NK-92 (cell line): ENCODE measurements around the gene EPHX1.
"Not testable (repeated sequence)": the region's sequence is repeated elsewhere in the genome, so short reads cannot be mapped to it uniquely, and the experiment has no call there.

Experiments used
- DNase-seq: peaks from one replicate; lab custom pipeline; 2025; ENCODE audit not compliant: unreplicated experiment; lab: John Stamatoyannopoulos, UW

EPHX1 gene

DNA sequence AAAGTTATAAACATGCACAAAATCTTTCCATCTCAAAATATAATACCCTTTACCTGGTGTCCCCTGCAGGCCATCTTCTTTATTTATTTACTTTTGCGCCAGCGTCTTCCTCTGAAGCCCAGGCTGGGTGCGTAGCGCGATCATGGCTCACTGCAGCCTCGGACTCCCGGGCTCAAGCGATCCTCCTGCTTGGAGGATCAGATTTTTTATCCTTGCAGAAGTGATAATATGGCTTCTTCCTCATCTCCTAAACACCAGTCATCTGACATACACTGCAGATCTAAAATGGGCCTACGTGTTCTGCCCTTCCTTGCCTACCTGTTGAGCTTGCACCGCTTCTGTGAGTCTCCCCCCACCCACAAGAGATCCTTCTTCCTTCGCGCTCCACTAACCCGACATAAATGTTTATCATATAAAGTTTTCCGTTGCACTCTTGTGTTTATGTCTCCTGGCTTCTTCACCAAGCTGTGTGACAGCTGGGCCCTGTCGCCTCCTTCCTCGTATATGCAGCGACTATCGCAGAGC is 32.8 kb upstream of the EPHX1 start:
- DNase-seq = no peak

DNA sequence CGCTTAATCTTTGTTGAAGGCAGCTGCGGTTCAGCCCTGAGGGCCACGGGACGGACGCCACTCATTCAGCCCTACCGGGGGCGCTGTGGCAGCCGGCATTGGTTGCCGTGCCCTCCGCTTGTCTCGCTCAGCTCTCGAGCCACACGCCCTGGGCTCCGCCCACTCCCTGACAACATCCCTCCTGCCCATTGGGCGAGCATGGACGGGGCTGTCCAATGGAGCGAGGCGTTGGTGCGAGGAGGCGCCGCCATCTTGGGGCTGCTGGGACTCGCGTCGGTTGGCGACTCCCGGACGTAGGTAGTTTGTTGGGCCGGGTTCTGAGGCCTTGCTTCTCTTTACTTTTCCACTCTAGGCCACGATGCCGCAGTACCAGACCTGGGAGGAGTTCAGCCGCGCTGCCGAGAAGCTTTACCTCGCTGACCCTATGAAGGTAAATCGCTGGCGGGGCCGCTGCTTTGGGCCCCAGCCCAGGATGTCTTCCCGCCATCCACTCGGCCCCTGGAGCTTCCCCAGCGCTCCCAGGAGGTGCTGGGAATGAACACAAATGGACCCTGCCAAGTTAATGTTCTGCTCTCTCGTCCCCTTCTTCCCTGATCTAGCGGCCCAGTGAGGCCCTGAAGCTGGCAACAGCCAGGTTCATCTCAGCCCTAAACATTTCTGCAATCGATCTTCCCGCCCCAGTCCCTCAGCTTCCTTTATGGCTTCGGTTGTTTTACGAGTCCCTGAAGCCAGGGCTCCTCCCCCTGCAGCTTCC is 32.2 kb upstream of the EPHX1 start, which contains the start of gene SRP9:
Gene SRP9, plus strand, starts transcription at position 244 of the 754 bp plus-strand sequence. Its CDS starts 115 bp downstream, at position 359.
- DNase-seq = peak; percentile 96

DNA sequence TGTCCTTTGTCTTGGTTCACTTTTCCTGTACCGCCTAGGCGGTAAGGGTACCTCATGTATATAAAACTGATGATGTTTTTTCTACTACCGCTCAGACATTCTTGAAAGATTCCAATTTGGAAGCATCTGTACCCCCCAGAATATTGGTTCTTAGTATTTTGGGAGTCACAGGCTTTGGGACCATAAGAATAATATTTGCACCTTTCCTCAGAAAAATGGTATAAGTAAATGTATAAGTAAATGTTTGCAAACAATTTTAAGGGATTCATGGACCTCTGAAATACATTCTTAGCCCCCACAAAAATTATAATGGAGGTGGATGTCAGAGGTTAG is 31.6 kb upstream of the EPHX1 start:
- DNase-seq = no peak

DNA sequence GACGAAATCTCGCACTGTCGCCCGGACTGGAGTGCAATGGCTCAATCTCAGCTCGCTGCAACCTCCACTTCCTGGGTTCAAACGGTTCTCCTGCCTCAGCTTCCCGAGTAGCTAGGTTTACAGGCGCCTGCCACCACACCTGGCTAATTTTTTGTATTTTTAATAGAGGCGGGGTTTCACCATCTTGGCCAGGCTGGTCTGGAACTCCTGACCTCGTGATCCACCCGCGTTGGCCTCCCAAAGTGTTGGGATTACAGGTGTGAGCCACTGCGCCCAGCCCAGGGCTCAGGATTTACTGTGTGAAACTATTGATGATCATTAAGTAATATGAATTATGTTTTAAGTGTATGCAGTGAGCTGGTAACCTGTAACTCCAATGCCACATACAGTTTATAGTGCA is 30.8 kb upstream of the EPHX1 start:
- not testable (repeated sequence) for DNase-seq

DNA sequence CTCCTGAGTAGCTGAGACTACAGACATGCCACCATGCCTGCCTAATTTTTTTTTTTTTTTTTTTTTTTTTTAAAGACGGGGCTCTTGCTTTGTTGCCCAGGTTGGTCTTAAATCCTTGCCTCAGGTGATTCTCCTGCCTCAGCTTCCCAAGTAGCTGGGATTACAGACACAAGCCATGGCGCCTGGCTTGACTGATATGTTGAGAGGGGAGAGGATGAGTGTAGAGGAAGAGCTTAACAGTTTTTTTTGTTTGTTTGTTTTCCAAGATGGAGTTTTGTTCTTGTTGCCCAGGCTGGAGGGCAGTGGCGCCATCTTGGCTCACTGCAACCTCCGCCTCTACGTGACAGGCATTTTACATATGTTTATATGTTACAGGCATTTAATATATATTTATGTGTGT is 29.8 kb upstream of the EPHX1 start:
- DNase-seq = no peak

DNA sequence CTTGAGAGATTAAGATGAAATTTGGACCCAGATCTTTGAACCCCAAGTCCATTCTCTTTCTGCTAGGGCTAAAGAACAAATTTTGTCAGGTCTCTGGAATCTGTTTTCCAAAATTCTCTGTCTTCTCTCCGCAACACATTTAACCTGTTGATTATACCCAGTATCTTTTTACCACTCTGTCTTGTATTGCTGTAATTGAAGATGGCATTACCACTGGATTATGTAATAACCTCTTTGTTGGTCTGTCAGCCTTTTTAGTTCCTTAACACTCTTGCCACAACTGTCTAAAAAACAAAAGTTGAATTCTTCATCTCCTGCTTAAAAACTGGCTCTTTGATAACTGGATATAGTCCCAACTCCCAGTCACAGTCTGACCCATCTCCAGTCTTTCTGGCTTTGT is 29.3 kb upstream of the EPHX1 start:
- DNase-seq = no peak

DNA sequence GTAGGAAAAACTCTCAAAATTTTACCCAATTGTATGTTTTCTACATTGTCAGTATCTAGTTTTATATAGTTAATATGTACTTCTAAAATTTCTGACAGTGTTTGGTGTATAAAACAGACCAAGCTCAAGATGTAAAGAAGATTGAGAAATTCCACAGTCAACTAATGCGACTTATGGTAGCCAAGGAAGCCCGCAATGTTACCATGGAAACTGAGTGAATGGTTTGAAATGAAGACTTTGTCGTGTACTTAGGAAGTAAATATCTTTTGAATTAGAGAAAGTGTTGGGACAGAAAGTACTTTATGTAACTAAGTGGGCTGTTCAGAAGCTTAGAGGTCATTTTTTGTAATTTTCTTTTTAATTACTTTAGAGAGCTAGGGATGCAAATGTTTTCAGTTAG is 20.8 kb upstream of the EPHX1 start:
- DNase-seq = not testable (repeated sequence)

DNA sequence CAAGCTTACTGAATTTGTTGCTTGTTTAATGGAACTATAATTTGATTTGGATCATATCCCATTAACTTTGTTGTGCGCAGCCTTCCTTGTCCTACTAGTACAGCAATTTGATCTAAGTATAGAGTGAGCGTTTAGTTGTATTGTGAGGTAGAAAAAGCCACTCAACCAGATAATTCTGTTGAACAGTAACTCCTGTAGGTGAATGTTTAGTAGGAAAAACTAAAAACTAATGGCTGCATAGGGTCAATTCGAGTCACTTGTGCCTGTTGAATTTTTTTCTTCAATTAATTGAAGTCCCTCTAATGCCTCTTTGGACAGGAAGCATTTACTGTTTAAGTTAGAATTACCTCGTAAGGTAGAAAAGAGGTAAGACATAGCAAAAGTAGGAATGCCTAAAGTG is 15.0 kb upstream of the EPHX1 start:
- no peak for DNase-seq

DNA sequence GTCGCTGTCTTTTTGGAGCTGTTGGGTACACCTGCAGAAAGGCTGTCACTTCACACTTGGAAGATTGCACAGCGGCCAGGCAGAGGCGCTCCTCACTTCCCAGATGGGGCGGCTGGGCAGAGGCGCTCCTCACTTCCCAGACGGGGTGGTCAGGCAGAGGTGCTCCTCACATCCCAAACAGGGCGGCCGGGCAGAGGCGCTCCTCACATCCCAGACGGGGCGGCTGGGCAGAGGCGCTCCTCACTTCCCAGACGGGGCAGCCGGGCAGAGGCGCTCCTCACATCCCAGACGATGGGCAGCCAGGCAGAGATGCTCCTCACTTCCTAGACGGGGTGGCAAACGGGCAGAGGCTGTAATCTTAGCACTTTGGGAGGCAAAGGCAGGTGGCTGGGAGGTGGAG is 13.8 kb upstream of the EPHX1 start:
- not testable (repeated sequence) for DNase-seq

DNA sequence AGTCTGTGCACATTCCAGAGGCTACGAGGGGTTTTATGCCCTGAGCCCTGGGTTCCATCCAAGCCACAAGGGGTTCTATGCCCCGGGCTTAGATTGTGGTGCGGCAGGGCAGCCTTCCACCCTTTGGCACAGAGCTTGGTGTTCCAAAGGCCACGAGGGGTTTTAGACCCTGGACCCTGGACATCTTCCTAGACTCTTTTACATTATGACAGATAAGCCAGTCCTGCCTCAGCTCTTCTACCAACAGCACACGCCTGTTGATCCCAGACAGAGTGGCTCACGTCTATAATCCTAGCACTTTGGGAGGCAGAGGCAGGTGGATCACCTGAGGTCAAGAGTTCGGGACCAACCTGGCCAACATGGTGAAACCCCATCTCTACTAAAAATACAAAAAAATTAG is 8.8 kb upstream of the EPHX1 start:
- not testable (repeated sequence) for DNase-seq

DNA sequence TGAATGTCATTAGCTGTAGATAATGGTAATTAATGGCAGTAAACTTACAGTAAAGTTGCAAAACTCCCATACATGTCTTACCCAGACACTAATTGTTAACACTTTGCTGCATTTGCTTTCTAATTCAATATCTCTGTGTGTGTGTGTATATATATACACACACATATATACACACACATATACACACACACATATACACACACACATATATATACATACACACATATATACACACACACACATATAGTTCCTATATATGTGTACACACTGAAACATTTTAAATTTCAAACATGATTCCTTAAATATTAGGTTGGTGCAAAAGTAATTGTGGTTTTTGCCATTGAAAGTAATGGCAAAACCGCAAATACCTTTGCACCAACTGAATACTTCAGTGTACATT is 3.7 kb upstream of the EPHX1 start:
- no peak for DNase-seq

DNA sequence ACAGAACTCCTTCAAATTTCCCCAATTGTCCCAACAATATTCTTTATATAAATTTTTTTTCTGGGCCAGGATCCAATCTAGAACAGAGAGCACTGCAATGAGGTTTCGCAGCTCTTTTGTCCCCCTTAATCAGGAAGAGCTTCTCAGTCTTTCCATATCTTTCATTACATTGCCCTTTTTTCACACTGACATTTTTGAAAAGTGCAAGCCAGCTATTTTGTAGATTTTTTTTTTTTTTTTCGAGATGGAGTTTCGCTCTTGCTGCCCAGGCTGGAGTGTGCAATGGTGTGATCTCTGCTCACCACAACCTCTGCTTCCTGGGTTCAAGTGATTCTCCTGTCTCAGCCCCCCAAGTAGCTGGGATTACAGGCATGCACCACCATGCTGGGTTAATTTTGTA is 3.2 kb upstream of the EPHX1 start:
- not testable (repeated sequence) for DNase-seq

DNA sequence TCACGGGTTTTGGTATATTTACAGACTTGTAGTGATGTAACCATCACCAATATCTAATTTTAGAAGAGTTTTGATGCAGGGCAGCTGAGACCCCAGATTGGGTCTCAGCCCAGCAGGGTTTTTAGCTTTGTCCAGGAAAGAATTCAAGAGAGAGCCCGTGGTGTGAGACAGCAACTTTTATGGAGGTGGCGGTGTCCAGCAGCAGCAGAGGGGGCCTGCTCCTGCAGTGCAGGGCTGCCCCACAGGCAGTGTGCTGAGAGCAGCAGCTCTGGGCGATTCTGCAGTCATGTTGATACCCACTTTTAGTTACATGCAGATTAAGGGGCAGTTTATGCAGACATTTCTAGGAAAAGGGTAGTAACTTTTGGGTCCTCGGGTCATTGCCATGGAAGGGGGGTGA is 1.8 kb upstream of the EPHX1 start:
- no peak for DNase-seq

DNA sequence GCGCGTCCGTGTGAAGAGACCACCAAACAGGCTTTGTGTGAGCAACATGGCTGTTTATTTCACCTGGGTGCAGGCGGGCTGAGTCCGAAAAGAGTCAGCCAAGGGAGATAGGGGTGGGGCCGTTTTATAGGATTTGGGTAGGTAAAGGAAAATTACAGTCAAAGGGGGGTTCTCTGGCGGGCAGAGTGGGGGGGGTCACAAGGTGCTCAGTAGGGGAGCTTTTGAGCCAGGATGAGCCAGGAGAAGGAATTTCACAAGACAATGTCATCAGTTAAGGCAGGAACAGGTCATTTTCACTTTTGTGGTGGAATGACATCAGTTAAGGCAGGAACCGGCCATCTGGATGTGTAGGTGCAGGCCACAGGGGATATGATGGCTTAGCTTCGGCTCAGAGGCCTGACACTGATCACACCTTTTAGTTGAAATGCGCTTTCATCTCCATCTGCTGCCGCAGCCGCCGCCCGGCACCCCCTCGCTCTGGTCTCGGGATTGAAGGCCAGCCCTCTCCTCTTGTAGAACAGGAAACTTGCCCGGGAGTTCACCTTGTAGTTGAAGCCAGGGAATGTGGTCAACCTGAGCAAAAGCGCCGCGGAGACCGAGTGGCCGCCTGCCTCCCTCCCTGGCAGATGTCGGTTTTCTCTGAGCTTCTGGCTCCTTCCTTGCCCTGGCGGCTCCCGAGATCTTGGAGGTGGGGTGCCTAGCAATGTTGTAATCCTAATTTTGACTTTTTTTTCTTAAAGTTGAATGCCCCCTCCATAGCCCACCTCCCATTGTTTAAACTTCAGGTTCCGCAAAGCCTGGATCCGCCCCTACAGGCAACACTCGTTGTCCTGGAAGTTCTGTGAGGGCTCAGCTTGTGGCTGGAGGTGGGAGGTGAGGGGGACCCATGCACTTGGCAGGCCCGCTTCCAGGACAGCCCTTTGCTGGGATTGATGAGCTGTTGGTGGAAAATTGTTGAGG is 935 bp downstream of the EPHX1 start:
- not testable (repeated sequence) for DNase-seq

DNA sequence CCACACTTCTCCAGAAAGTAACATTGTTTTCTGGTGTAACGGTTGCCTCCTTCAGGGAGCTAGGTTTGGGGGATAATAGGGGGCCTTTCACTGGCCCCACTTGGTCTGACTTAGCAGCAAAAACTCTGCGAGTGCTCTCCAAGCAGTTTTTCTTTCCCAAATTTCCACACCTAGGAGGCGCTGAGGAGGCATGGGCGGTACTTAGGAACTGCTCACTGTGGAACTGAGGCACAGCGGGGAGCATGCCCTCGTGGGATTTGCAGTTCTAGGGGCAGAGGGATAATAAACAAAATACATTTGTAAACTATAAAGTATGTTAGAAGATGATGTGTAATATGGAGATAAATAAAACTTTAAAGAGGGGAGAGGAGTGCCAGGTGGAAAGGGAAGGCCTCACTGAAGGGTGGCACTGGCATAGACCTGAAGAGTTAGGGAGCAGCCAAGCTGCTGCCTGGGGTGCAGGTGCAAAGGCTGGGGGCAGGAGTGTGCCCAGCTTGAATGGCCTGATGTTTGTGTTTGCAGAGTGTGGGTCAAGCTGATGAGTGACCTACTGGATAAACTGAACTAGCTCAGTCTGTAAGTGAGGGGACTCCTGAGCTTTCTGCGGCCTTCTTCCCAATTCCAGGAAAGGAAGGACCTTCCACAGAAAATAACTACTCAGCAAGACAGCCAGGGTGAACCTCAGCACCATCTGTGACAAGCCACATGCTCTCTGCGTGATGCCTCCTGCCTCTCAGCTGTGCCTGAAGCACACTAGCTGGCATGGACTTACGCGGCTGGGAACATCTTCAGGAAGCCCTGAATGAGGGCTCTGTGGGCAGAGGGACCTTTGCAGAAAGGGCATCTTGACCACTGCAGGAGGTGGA is 1.9 kb downstream of the EPHX1 start:
- DNase-seq = no peak

DNA sequence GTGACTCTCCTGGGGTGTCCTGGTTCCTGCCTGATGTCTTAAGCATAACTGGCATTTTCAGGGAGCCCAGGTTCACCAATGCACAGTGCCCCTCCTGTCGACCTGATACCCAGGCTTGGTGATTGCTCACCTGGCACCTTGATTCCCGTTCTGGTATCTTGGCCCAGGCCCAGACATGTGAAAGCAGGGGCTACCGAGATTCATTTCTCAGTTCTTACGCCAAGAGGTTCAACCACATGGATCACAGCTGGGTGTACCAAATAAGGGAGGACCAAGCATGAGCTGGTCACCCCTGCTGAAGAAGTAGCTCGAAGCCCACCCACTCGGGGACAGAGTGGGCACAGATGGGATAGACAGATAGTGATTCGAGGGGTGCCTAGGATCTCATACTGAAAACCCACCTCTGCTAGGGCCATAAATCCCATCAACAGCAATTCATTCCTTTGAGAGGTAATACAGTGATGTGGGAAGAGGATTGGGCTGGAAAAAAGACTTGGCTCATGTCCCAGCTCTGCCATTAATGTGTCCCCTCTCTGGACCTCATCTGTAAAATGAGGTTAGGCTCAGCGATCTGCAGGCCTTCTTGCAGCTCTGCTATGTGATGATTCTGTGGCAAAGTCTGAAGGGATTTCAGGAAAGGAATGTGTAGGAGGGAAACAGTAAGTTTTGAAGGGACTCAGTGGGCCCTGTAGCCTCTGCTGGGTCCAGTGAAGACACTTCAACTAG is 2.7 kb downstream of the EPHX1 start:
- DNase-seq = no peak

DNA sequence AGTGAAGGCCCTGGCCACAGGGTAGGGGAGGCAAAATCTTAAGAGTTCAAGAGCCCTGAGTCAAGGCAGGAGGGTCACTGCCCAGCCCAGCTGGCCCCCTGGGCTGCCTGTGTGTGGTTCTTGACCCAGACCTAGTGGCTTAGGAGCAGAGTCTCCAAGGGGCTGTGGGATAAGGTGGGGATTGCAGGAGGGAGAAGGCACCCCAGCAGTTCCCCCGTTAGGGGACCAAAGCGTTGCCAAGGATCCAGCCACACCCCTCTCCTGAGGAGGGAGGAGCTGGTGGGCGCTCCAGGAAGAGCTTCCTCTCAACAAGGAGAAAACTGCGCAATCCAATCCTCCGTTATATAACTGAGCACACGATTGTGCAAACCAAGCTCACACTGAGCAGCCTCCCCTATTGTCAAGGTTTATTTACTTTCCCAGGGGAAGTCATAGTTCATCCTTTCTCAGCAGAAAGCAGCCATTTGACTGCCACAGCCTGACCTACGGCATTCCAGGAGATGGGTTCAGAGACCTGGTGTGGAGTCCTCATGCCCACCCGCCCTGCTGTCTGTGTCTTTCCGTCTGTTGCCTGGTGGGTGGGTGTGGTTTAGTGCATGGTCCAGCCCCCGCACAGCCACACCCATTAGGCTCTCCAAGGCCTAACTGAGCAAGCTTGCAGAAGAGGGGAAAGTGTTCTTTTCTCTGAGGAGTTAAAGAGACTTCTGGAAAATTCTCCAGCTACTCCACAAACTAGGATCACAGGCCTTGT is 3.5 kb downstream of the EPHX1 start:
- DNase-seq = no peak

DNA sequence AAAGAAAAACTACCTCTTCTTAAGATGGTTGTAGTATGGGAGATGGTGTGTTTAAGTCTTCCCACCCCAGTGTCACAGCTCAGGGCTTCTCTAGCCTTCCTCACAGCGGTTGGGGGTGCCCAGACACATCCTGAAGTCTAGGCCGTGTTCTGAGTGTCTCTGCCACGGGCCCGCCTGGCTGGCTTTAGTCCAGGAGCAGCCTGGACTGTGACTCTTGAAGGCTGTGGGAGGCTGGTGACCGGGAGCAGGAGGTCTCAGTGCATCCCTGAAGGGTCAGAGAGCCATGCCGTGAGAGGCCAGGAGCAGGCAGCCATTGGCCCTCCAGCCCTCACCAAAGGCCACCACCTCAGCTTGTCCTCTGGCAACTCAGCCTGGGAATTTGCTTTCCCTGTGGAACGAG is 4.5 kb downstream of the EPHX1 start:
- DNase-seq = no peak

DNA sequence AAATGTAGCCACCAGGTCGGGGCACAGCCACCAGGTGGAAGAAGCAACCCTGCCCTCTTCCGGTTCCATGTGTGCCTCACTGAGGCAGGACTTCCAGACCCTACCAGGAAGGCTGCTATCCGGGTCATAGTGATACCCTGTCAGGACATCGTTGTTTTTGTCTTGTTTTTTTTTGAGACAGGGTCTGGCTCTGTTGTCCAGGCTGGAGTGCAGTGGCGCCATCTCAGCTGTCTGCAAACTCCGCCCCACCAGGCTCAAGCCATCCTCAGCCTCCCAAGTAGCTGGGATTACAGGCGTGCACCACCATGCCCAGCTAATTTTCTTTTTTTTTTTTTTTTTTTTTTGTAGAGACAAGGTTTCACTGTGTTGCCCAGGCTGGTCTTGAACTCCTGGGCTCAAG is 5.2 kb downstream of the EPHX1 start:
- DNase-seq = not testable (repeated sequence)
